Measurements from ENCODE around the gene MEG3.

The MEG3 gene

GRCh38 chr14:100890061-100890850 lies 64.3 kb downstream of the MEG3 start:
- no peak overlapping the region for H3K4me3 ChIP-seq (replicated peaks; ENCODE audit: low read depth, low read length)
- no peak for DNase-seq (ENCODE audit: low read depth)
- TF ChIP-seq CTCF (IDR thresholded peaks at IDR 0.05; ENCODE audit: low read length, missing control alignments) = no peak

GRCh38 chr14:100891051-100891450 lies 65.1 kb downstream of the MEG3 start:
- H3K4me3 ChIP-seq (replicated peaks; ENCODE audit: low read depth, low read length) = no peak overlapping the region
- no peak for DNase-seq (ENCODE audit: low read depth)
- TF ChIP-seq CTCF (IDR thresholded peaks at IDR 0.05; ENCODE audit: low read length, missing control alignments) = no peak

- TF ChIP-seq CTCF (IDR thresholded peaks at IDR 0.05; ENCODE audit: low read length, missing control alignments) = no peak
- DNase-seq (ENCODE audit: low read depth) = no peak
These were observed 65.9 kb downstream of the MEG3 start for GRCh38 chr14:100891501-100892445.

GRCh38 chr14:100892496-100893227 lies 66.7 kb downstream of the MEG3 start:
- no peak for TF ChIP-seq CTCF (IDR thresholded peaks at IDR 0.05; ENCODE audit: low read length, missing control alignments)
- H3K4me3 ChIP-seq (replicated peaks; ENCODE audit: low read depth, low read length) = no peak overlapping the region
- no peak for DNase-seq (ENCODE audit: low read depth)

More at GRCh38 chr14:100891501-100892445, 65.9 kb downstream of the MEG3 start:
- H3K4me3 ChIP-seq (replicated peaks; ENCODE audit: low read depth, low read length) = no peak overlapping the region

GRCh38 chr14:100893228-100893601 lies 67.3 kb downstream of the MEG3 start:
- TF ChIP-seq CTCF (IDR thresholded peaks at IDR 0.05; ENCODE audit: low read length, missing control alignments) = no peak
- DNase-seq (ENCODE audit: low read depth) = no peak
- H3K4me3 ChIP-seq (replicated peaks; ENCODE audit: low read depth, low read length) = no peak overlapping the region

GRCh38 chr14:100893760-100894159 lies 67.8 kb downstream of the MEG3 start:
- TF ChIP-seq CTCF (IDR thresholded peaks at IDR 0.05; ENCODE audit: low read length, missing control alignments) = no peak
- no peak overlapping the region for H3K4me3 ChIP-seq (replicated peaks; ENCODE audit: low read depth, low read length)

More at GRCh38 chr14:100893760-100894159, 67.8 kb downstream of the MEG3 start:
- no peak for DNase-seq (ENCODE audit: low read depth)
